OCI-LY1 (cell line): ENCODE results near the gene TUFT1.

ENCODE experiments used
- H2AFZ ChIP-seq: fragments of 200-600 bp; sonication (generic), shearing (Covaris generic); 2 replicates; pipeline ENCODE4 v1.6.0; 2014; ENCODE audit warnings: antibody characterized with exemption, mild to moderate bottlenecking, low read length
- H3F3A ChIP-seq: fragments of 200-600 bp; sonication (generic), shearing (Covaris generic); 2 replicates; pipeline ENCODE4 v1.6.0; 2014; ENCODE audit warnings: mild to moderate bottlenecking, antibody characterized with exemption, low read length, moderate library complexity; ENCODE audit not compliant: insufficient read depth
- H3K27ac ChIP-seq: fragments of 200-600 bp; sonication (generic); 2 replicates; pipeline ENCODE4 v1.5.1; 2014; ENCODE audit warnings: low read length, mixed run types, mild to moderate bottlenecking, low read depth; ENCODE audit not compliant: poor library complexity, severe bottlenecking
- H3K27me3 ChIP-seq: fragments of 200-600 bp; sonication (generic); 2 replicates; pipeline ENCODE4 v1.6.0; 2014; ENCODE audit warnings: antibody characterized with exemption, mild to moderate bottlenecking, low read length, moderate library complexity; ENCODE audit not compliant: insufficient read depth
- H3K36me3 ChIP-seq: fragments of 200-600 bp; sonication (generic); 2 replicates; pipeline ENCODE4 v1.6.1; 2014; ENCODE audit warnings: mild to moderate bottlenecking, antibody characterized with exemption, low read length, moderate library complexity, mixed read lengths; ENCODE audit not compliant: insufficient read depth
- H3K4me1 ChIP-seq: fragments of 200-600 bp; sonication (generic); 2 replicates; pipeline ENCODE4 v1.5.1; 2014; ENCODE audit warnings: mild to moderate bottlenecking, low read length, moderate library complexity; ENCODE audit not compliant: insufficient read depth, severe bottlenecking
- H3K4me2 ChIP-seq: fragments of 200-600 bp; sonication (generic), shearing (Covaris generic); 2 replicates; pipeline ENCODE4 v1.6.1; 2014; ENCODE audit warnings: low read length
- H3K4me3 ChIP-seq: fragments of 200-600 bp; sonication (generic); 2 replicates; pipeline ENCODE4 v1.5.1; 2014; ENCODE audit warnings: low read length, low read depth, mild to moderate bottlenecking, mixed read lengths; ENCODE audit not compliant: poor library complexity, severe bottlenecking
- H3K79me2 ChIP-seq: fragments of 200-600 bp; shearing (Covaris generic); 2 replicates; pipeline ENCODE4 v1.6.1; 2016; ENCODE audit warnings: mixed run types, low read length, mixed read lengths; ENCODE audit not compliant: insufficient read depth
- H3K9ac ChIP-seq: fragments of 200-600 bp; sonication (generic), shearing (Covaris generic); 2 replicates; pipeline ENCODE4 v1.6.1; 2014; ENCODE audit warnings: mild to moderate bottlenecking, low read length, mixed read lengths
- H3K9me2 ChIP-seq: fragments of 200-600 bp; sonication (generic), shearing (Covaris generic); 2 replicates; pipeline ENCODE4 v1.6.1; 2014; ENCODE audit warnings: low read depth, mild to moderate bottlenecking, low read length, mixed read lengths
- H3K9me3 ChIP-seq: fragments of 200-600 bp; shearing (Covaris generic); 2 replicates; pipeline ENCODE4 v1.6.1; 2014; ENCODE audit warnings: low read length, mixed read lengths
- H4K20me1 ChIP-seq: fragments of 200-600 bp; sonication (generic), shearing (Covaris generic); 2 replicates; pipeline ENCODE4 v1.6.0; 2016; ENCODE audit warnings: mild to moderate bottlenecking, low read length; ENCODE audit not compliant: insufficient read depth
- CTCF ChIP-seq: fragments of 200-600 bp; sonication (generic), shearing (Covaris generic); IDR thresholded peaks from 2 replicates; pipeline ENCODE4 v1.5.1; 2017; ENCODE audit warnings: mild to moderate bottlenecking, antibody characterized with exemption, low read length, moderate library complexity, mixed read lengths
- EZH2 ChIP-seq: fragments of 200-600 bp; sonication (generic), shearing (Covaris generic); IDR thresholded peaks from 2 replicates; pipeline ENCODE4 v1.8.0; 2017; ENCODE audit warnings: borderline replicate concordance, mixed run types, mild to moderate bottlenecking, antibody characterized with exemption, low read length, moderate library complexity, mixed read lengths

Gene TUFT1

GRCh38 chr1:151624783-151625182 lies 84.7 kb downstream of the TUFT1 start:
- TF ChIP-seq CTCF (no peak), EZH2 (no peak)
- no peak overlapping the region for H2AFZ ChIP-seq
- no peaks in the 10 kb centered on the region for H3K9me2 ChIP-seq
- no peaks in the 10 kb centered on the region for H4K20me1 ChIP-seq
- H3K79me2 ChIP-seq: peaks cover 13% of the 10 kb centered on the region
- peaks cover 9% of the 10 kb centered on the region for H3K4me1 ChIP-seq
- H3F3A ChIP-seq: no peaks in the 10 kb centered on the region
- H3K9me3 ChIP-seq: no peaks in the 10 kb centered on the region
- no peak overlapping the region for H3K4me3 ChIP-seq
- no peaks in the 10 kb centered on the region for H3K27me3 ChIP-seq
- H3K9ac ChIP-seq: no peak overlapping the region
- no peak overlapping the region for H3K4me2 ChIP-seq
- H3K36me3 ChIP-seq: no peaks in the 10 kb centered on the region; the same call in 1 of the 2 replicates
- H3K27ac ChIP-seq: no peak overlapping the region

DNA sequence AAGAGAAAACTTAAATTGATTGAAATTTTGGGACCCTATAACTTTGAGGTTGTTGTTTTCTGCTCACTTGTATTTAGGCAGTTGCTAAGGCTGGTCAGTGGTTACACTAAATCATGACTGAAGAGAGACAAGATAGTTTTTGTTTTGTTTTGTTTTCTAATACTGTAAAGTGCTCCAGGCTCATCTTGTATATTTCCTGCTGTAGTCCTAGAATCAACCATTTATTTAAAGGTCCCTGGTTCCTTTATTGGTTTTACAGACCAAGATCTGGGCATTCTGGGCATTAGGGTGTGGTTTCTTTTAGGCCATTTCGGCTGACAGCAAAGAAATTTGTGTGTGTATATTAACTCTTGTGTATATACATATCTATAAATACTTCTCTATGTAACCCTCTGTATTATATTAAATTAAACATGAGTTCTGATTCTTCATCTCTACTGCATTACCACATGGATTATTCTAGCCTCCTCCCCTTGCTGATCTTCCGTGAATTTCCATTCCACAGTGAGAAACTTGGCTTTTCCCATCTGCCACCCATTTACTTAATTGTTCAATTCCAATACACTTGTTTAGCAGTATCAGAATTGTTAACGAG lies 86.7 kb downstream of the TUFT1 start:
- no peaks in the 10 kb centered on the region for H3K27me3 ChIP-seq
- H3K9me2 ChIP-seq: no peaks in the 10 kb centered on the region
- no peak overlapping the region for H3K4me3 ChIP-seq
- H4K20me1 ChIP-seq: no peaks in the 10 kb centered on the region
- no peak overlapping the region for H3K9ac ChIP-seq
- H3K9me3 ChIP-seq: no peaks in the 10 kb centered on the region
- H3K4me2 ChIP-seq: no peak overlapping the region
- H3K79me2 ChIP-seq: peaks cover 11% of the 10 kb centered on the region
- no peaks in the 10 kb centered on the region; the same call in 1 of the 2 replicates for H3K36me3 ChIP-seq
- no peak overlapping the region for H2AFZ ChIP-seq
- no peak overlapping the region for H3K27ac ChIP-seq
- TF ChIP-seq CTCF (no peak), EZH2 (no peak)
- no peaks in the 10 kb centered on the region for H3F3A ChIP-seq
- no peaks in the 10 kb centered on the region for H3K4me1 ChIP-seq

GRCh38 chr1:151629278-151629677 lies 89.2 kb downstream of the TUFT1 start:
- no peaks in the 10 kb centered on the region; the same call in 1 of the 2 replicates for H3K36me3 ChIP-seq
- H3K9ac ChIP-seq: no peak overlapping the region
- TF ChIP-seq CTCF (no peak), EZH2 (no peak)
- no peaks in the 10 kb centered on the region for H3K4me1 ChIP-seq
- H3K9me2 ChIP-seq: no peaks in the 10 kb centered on the region
- H2AFZ ChIP-seq: no peak overlapping the region
- H3F3A ChIP-seq: no peaks in the 10 kb centered on the region
- 0 out of 2 replicates have a peak, but pooled peaks cover 2% of the 10 kb centered on the region for H3K79me2 ChIP-seq
- no peak overlapping the region for H3K4me2 ChIP-seq
- H3K27me3 ChIP-seq: no peaks in the 10 kb centered on the region
- H4K20me1 ChIP-seq: no peaks in the 10 kb centered on the region
- no peaks in the 10 kb centered on the region for H3K9me3 ChIP-seq
- H3K4me3 ChIP-seq: no peak overlapping the region
- no peak overlapping the region for H3K27ac ChIP-seq
